Measurements from ENCODE around the gene SLC35G4.
"Not testable (repeated sequence)": the region's sequence is repeated elsewhere in the genome, so short reads cannot be mapped to it uniquely, and the experiment has no call there.

Gene SLC35G4

DNA sequence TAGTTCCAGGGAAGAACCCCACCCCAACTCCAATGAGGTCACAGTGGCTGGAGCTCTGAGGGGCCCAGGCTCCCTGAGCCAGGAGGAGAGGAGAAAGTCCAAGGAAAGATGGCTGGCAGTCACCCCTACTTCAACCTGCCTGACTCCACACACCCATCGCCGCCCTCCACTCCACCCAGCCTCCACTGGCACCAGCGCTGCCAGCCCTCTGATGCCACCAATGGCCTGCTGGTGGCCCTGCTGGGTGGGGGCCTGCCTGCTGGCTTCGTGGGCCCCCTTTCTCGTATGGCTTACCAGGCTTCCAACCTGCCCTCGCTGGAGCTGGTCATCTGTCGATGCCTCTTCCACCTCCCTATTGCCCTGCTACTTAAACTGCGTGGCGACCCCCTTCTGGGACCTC is at the start of gene SLC35G4:
Gene SLC35G4 (plus strand): TSS at position 109 of the 400 bp plus-strand sequence. CDS start 0 bp downstream, at position 109.
- DNase-seq: not testable (repeated sequence)

- no peak for DNase-seq
Observed at GRCh38 chr18:11561293-11561692, 48.1 kb upstream of the SLC35G4 start.

GRCh38 chr18:11565716-11566115 is 43.7 kb upstream of the SLC35G4 start:
- no peak for DNase-seq

- no peak for DNase-seq
Observed at GRCh38 chr18:11566236-11566965, 43.0 kb upstream of the SLC35G4 start.

GRCh38 chr18:11567396-11567795 is 42.0 kb upstream of the SLC35G4 start:
- no peak for DNase-seq

GRCh38 chr18:11570073-11570588 is 39.3 kb upstream of the SLC35G4 start:
- no peak for DNase-seq

DNA sequence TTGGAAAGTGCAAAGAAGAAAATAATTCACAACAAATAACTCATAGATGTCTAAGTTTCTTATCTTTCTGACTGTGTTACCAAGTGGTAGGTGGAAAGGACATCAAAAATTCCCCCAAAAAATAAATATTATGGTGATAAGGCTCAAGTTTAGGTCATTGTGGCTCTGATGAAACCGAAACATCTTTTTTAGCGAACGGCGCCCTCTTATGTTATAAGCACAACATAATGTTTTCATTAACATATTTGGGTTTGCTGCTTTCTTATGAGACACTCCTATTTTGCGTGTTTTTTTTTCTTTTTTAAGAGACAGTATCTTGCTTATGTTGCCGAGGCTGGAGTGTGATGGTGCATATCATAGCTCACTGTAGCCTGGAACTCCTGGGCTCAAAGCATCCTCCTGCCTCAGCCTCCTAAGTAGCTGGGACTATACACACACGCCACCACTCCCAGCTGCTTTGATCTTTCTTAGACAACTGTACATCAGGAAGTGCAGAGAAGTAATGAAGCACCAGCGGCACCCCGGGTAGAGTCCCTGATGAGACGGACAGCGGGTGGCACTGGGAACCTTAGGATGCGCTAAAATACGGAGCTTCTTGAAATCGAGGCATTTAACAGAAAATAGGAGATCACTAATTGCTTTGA is 38.5 kb upstream of the SLC35G4 start:
- no peak for DNase-seq

- no peak for DNase-seq
Observed at GRCh38 chr18:11572201-11572600, 37.2 kb upstream of the SLC35G4 start.

DNA sequence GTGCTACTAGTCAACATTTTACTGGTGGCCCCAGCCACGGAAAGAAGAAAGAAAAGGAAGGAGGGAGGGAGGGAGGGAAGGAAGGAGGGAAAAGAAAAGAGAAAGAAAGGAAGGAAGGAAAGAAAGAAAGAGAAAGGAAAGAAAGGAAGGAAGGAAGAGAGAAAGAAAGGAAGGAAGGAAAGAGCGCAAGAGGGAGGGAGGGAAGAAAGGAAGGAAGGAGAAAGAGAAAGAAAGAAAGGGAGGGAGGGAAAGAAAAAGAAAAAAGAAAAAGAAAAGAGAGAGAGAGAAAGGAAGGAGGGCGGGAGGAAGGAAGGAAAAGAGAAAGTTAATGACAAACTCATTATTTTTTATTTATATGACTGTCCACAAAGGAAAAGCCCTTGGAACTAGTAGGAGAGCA is 34.9 kb upstream of the SLC35G4 start:
- DNase-seq: no peak

GRCh38 chr18:11577271-11578112 is 31.9 kb upstream of the SLC35G4 start:
- DNase-seq: no peak

DNA sequence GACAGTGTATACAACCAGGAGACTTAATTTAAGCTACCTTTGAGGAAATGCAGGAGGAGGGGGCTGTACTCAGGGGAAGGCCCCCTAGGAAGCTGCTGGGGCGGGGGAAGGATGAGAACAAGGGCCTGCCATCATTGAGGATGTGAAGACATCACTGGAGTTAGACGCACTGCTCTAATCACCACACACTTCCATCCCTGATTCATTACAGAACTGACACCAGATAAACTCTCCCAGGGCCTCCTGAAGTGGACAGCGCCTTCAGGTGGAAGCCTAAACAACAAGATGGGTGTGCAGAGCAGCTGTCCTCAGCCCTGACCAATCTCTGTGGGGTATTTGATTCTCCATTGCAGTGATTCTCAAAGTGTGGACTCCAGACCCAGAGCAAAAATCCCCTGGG is 30.6 kb upstream of the SLC35G4 start:
- DNase-seq: no peak

DNA sequence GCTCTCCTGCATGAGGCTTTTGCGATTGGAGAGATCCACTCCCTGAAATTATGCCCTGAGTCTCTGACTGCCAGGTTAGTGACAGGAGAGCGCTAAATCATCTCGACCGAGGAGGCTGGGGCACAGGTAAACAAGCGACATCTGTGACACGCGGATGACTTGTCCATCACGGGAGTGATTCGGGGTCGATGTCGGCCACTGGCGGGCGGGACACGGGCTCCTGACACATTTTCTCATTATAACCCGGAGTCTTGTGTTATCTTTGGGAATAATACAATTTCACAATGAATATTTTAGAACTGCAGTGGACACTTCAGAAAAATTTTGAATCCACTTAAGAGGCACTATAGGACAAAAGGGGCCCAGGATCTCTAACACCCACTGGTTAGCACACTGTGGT is 29.5 kb upstream of the SLC35G4 start:
- DNase-seq: no peak

DNA sequence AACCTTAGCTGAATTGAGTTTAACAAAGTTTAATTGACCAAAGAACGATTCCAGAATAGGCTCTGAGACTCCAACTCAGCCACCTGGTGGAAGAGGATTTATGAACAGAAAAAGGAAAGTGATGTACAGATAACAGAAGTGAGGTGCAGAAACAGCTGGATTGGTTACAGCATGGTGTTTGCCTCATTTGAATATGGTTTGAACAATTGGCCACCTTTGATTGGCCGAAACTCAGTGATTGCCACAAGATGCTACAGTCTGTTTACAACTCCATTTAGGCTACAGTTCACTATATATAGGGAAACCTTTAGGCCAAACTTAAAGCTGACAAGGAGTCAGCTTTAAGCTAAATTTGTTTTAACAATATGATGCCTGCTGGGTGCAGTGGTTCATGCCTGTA is 28.1 kb upstream of the SLC35G4 start:
- DNase-seq: no peak

- no peak for DNase-seq
Observed at GRCh38 chr18:11585596-11585995, 23.8 kb upstream of the SLC35G4 start.

DNA sequence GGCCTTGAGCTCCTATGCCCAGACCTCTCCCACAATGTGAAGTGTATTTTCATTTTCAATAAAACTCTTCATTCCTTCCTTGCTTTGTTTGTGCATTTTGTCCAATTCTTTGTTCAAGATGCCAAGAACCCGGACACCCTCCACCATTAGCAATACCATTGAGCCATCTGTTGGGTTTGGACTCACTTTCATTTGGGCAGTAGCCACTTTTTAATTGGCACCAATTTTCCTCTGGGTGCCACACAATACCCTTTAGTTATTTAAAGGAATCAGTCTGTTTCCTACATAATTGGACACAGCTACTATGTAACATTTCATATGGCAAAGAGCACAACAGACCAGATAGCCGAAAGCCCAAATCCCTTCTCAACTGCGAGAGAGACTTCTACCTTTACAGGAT is 22.5 kb upstream of the SLC35G4 start:
- no peak for DNase-seq

DNA sequence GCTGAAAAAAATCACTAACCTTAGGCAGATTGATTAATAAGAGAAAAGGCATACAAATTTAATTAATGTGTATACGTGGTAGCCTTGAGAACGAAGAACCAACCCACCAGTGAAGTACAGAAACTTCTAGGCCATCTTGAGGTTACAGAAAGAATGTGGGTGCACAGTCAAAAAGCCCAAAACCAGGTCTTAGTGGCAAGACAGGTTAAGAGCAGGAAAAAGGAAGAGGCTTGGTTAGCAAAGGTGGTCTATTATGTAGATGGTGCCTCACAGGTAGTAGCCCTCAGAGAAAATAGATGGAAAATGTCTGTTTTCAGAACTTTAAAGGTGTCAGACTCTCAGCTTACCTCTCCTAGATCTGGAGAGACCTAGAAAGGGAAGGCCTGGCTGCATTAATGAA is 22.0 kb upstream of the SLC35G4 start:
- DNase-seq: peak; percentile 13

DNA sequence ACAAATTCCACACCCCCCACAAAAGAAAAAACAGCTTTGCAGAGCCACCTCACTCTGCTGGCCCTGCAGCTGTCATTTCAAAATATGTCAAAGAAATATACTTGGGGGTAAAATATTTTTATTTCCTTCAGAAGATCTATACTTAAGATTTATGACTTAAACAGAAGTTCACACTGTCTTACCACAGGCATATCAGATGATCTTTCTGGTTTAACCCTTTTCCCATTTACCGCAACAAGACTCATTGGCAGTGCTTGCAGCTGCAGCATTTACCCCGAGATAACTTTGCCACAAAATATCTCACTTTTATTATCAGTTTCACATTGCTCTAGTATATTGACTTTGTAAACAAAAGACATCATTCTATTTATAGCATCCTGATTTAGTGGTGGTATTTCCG is 21.6 kb upstream of the SLC35G4 start:
- DNase-seq: peak; percentile 29

GRCh38 chr18:11591957-11592356 is 17.4 kb upstream of the SLC35G4 start:
- no peak for DNase-seq

- DNase-seq: no peak
Observed at GRCh38 chr18:11600321-11600720, 9.1 kb upstream of the SLC35G4 start.

- DNase-seq: no peak
Observed at GRCh38 chr18:11607906-11608305, 1.5 kb upstream of the SLC35G4 start.

DNA sequence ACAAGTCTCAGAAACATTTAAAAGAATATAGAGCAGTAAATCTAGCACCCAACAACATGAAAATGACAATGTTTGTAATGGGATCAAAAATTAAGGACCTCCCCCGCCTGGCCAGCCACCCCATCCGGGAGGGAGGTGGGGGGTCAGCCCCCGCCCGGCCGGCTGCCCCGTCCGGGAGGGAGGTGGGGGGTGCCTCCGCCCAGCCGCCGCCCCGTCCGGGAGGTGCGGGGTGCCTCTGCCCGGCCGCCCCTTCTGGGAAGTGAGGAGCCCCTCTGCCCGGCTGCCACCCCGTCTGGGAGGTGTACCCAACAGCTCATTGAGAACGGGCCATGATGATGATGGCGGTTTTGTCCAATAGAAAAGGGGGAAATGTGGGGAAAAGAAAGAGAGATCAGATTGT is 778 bp upstream of the SLC35G4 start:
- not testable (repeated sequence) for DNase-seq

DNA sequence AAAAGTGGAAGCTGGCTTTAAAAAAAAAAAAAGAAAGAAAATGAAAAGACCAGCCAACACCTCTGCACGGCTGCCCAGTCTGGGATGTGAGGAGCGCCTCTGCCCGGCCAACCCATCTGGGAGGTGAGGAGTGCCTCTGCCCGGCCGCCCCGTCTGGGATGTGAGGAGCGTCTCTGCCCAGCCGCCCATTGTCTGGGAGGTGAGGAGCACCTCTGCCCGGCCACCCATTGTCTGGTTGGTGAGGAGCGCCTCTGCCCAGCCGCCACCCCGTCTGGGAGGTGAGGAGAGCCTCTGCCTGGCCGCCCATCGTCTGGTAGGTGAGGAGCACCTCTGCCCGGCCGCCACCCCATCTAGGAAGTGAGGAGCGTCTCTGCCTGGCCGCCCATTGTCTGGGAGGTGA is 3.7 kb downstream of the SLC35G4 start:
- DNase-seq: not testable (repeated sequence)

DNA sequence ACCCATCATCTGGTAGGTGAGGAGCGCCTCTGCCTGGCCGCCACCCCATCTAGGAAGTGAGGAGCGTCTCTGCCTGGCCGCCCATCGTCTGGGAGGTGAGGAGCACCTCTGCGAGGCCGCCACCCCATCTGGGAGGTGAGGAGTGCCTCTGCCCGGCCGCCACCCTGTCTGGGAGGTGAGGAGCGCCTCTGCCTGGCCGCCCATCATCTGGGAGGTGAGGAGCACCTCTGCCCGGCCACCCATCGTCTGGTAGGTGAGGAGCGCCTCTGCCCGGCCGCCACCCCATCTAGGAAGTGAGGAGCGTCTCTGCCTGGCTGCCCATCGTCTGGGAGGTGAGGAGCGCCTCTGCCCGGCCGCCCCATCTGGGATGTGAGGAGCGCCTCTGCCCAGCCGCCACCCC is 4.2 kb downstream of the SLC35G4 start:
- not testable (repeated sequence) for DNase-seq

DNA sequence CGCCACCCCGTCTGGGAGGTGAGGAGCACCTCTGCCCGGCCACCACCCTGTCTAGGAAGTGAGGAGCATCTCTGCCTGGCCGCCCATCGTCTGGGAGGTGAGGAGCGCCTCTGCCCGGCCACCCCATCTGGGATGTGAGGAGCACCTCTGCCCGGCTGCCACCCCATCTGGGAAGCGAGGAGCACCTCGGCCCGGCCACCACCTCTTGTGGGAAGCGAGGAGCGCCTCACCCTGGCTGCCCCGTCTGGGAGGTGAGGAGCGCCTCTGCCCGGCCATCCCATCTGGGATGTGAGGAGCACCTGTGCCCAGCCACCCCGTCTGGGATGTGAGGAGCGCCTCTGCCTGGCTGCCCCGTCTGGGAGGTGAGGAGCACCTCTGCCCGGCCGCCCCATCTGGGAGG is 4.6 kb downstream of the SLC35G4 start:
- DNase-seq: not testable (repeated sequence)
